ENCODE data around the gene ATP11A. TPM values are rescaled to one million over a fixed set of nuclear protein-coding genes. Genes with fewer than 3 reads are reported as not detected.
A peak's percentile ranks its signal among the peaks of the same experiment; 100 is the strongest.

Gene ATP11A
- total and polyA plus RNA-seq, 11 donors: 20.5 to 146 (median 91.2) TPM

GRCh38 chr13:112774448-112774792 is 84.6 kb downstream of the ATP11A start:
- Histone ChIP-seq H3K4me1 (peaks cover 0 to 81% (median 29%) of the 10 kb centered on the region in 12 donors), H3K9me3 (no peaks in the 10 kb centered on the region), H3K27me3 (no peaks in the 10 kb centered on the region), H3K36me3 (no peaks in the 10 kb centered on the region), H3K4me3 (no peak overlapping the region), H3K27ac (no peak overlapping the region)
- DNase-seq (no peak), ATAC-seq (no peak)
- intact Hi-C loops (cut with DNase I): no loop called here
- TF ChIP-seq CTCF (IDR thresholded peaks at IDR 0.05): no peak
- TF ChIP-seq POLR2A (IDR thresholded peaks at IDR 0.05): no peak
- 79 to 88% (median 82%) methylated on average over 7 of the region's 7 CpGs for whole genome bisulfite sequencing, 4 donors

GRCh38 chr13:112774829-112775565 is 85.2 kb downstream of the ATP11A start:
- ATAC-seq (no peak), DNase-seq (no peak)
- H3K4me3 ChIP-seq: no peak overlapping the region
- H3K4me1 ChIP-seq: peaks cover 0 to 75% (median 29%) of the 10 kb centered on the region in 12 donors
- no peaks in the 10 kb centered on the region for H3K36me3 ChIP-seq
- H3K27ac ChIP-seq: no peak overlapping the region
- WGBS, 4 donors: 94 to 98% (median 95%) methylated on average over 29 to 36 of the region's 36 CpGs
- no peak for TF ChIP-seq CTCF (IDR thresholded peaks at IDR 0.05)
- TF ChIP-seq POLR2A (IDR thresholded peaks at IDR 0.05): no peak
- H3K27me3 ChIP-seq: no peaks in the 10 kb centered on the region
- intact Hi-C loops (cut with DNase I): no loop called here
- H3K9me3 ChIP-seq: no peaks in the 10 kb centered on the region

- H3K4me1 ChIP-seq: peaks cover 0 to 68% (median 27%) of the 10 kb centered on the region in 12 donors
- intact Hi-C loops (cut with DNase I): no loop called here
Observed at GRCh38 chr13:112775791-112776279, 86.0 kb downstream of the ATP11A start.

More at GRCh38 chr13:112775791-112776279, 86.0 kb downstream of the ATP11A start:
- Histone ChIP-seq H3K36me3 (no peaks in the 10 kb centered on the region), H3K27me3 (no peaks in the 10 kb centered on the region), H3K27ac (peak overlapping the region in 1 of 12 donors; percentile 25), H3K4me3 (no peak overlapping the region), H3K9me3 (no peaks in the 10 kb centered on the region)
- no peak for DNase-seq
- no peak for TF ChIP-seq CTCF (IDR thresholded peaks at IDR 0.05)
- no peak for TF ChIP-seq POLR2A (IDR thresholded peaks at IDR 0.05)
- WGBS, 4 donors: 81 to 87% (median 82%) methylated on average over 20 to 25 of the region's 25 CpGs
- peak in 1 of 4 donors; percentile 7 for ATAC-seq
